SK-N-SH (cell line): Measurements from ENCODE around the gene TBC1D3B. TPM values are rescaled to one million over a fixed set of nuclear protein-coding genes. Genes with fewer than 3 reads are reported as not detected.
"Not testable (repeated sequence)": the region's sequence is repeated elsewhere in the genome, so short reads cannot be mapped to it uniquely, and the experiment has no call there.

Experiments used
- CTCF ChIA-PET: fragments of 300-600, 350-600 bp; formaldehyde crosslinking; extraction: SDS; loops from one replicate; lab custom pipeline; 2021; lab: Yijun Ruan, JAX
- POLR2A ChIA-PET: fragments of 350-600 bp; sonication (Branson Sonifier 250); formaldehyde crosslinking; extraction: SDS; loops from one replicate; lab custom pipeline; 2020; ENCODE audit warnings: antibody characterized with exemption, inconsistent platforms; lab: Yijun Ruan, JAX
- DNase-seq: peaks from one replicate; pipeline ENCODE4 v3.0.0; 2012
- H2AFZ ChIP-seq: fragments of 200-600 bp; sonication (generic); 2 replicates; pipeline ENCODE4 v1.8.1; 2016; ENCODE audit warnings: antibody characterized with exemption, mild to moderate bottlenecking, low read depth
- H3F3A ChIP-seq: fragments of 200-600 bp; sonication (generic); replicated peaks from 2 replicates; pipeline ENCODE3; 2016; ENCODE audit warnings: antibody characterized with exemption, mild to moderate bottlenecking; ENCODE audit not compliant: insufficient read depth
- H3K27ac ChIP-seq, 2 experiments: fragments of 200-500 bp in 1 of 2; fragments of 200-600 bp in 1 of 2; sonication (Bioruptor generic) in 1 of 2; sonication (generic), shearing (Covaris generic) in 1 of 2; 2 replicates each; pipeline versions ENCODE4 v1.5.1 to v1.6.1; 2014 to 2016; ENCODE audit warnings: low read depth in 2 of 2, inconsistent platforms in 1 of 2, low read length in 1 of 2, mild to moderate bottlenecking in 1 of 2, mixed read lengths in 1 of 2
- H3K27me3 ChIP-seq: fragments of 200-600 bp; sonication (generic), shearing (Covaris generic); 2 replicates; pipeline ENCODE4 v1.6.1; 2016; ENCODE audit warnings: mixed run types; ENCODE audit not compliant: insufficient read depth
- H3K36me3 ChIP-seq, 2 experiments: fragments of 200-500 bp in 1 of 2; fragments of 200-600 bp in 1 of 2; sonication (Bioruptor generic) in 1 of 2; sonication (generic) in 1 of 2; replicated peaks in 1 of 2; 2 replicates each; pipeline versions ENCODE3 to v1.5.1; 2014 to 2016; ENCODE audit warnings: low read length in 1 of 2, mild to moderate bottlenecking in 1 of 2; ENCODE audit not compliant: insufficient read depth in 2 of 2, control insufficient read depth in 1 of 2
- H3K4me1 ChIP-seq, 2 experiments: fragments of 200-500 bp in 1 of 2; fragments of 200-600 bp in 1 of 2; sonication (Bioruptor generic) in 1 of 2; sonication (generic), shearing (Covaris generic) in 1 of 2; 2 replicates each; pipeline versions ENCODE4 v1.5.1 to v1.6.1; 2014 to 2016; ENCODE audit warnings: low read depth in 1 of 2, low read length in 1 of 2, mixed run types in 1 of 2; ENCODE audit not compliant: insufficient read depth in 2 of 2, control insufficient read depth in 1 of 2
- H3K4me2 ChIP-seq: fragments of 200-600 bp; sonication (generic), shearing (Covaris generic); 2 replicates; pipeline ENCODE4 v1.6.1; 2017; ENCODE audit warnings: mixed run types
- H3K4me3 ChIP-seq, 2 experiments: fragments of 200-500 bp in 1 of 2; fragments of 200-600 bp in 1 of 2; sonication (Bioruptor generic) in 1 of 2; sonication (generic), shearing (Covaris generic) in 1 of 2; 2 replicates each; pipeline versions ENCODE4 v1.5.1 to v1.8.1; 2014 to 2016; ENCODE audit warnings: low read depth in 2 of 2, inconsistent platforms in 1 of 2, low read length in 1 of 2, mild to moderate bottlenecking in 1 of 2, mixed read lengths in 1 of 2, moderate library complexity in 1 of 2
- H3K79me2 ChIP-seq: fragments of 200-600 bp; sonication (generic); 2 replicates; pipeline ENCODE4 v1.8.1; 2017; ENCODE audit warnings: mild to moderate bottlenecking; ENCODE audit not compliant: insufficient read depth
- H3K9ac ChIP-seq: fragments of 200-600 bp; sonication (generic); 2 replicates; pipeline ENCODE4 v1.6.1; 2017; ENCODE audit warnings: mixed run types
- H3K9me2 ChIP-seq: fragments of 200-600 bp; sonication (generic); 2 replicates; pipeline ENCODE4 v1.6.1; 2017; ENCODE audit warnings: mixed run types
- H3K9me3 ChIP-seq: fragments of 200-600 bp; sonication (generic); 2 replicates; pipeline ENCODE4 v1.6.1; 2017; ENCODE audit warnings: mixed run types, mild to moderate bottlenecking, moderate library complexity
- H4K20me1 ChIP-seq: fragments of 200-600 bp; sonication (generic); 2 replicates; pipeline ENCODE4 v1.6.1; 2017; ENCODE audit warnings: mild to moderate bottlenecking, mixed run types; ENCODE audit not compliant: insufficient read depth
- WGBS: methylation state at CpG from one replicate; pipeline ENCODE4 v1.1.6; 2017; ENCODE audit warnings: low lambda C conversion rate; 5-methylcytosine and 5-hydroxymethylcytosine counted together
- polyA plus RNA-seq, 3 experiments: library from polyadenylated mRNA; depleted of rRNA; stranded (reverse); fragments of >200 nt; gene quantifications; 2 replicates each; pipeline ENCODE4 v1.2.3, GENCODE V29; 2012

Gene TBC1D3B
- 2.0 and 3.7 TPM in 2 replicates for polyA plus RNA-seq (2012; rRNA removed)
- polyA plus RNA-seq (2012; cell fraction: cytosol; rRNA removed): 0.62 and 0.66 TPM in 2 replicates
- 28.6 and 35.6 TPM in 2 replicates for polyA plus RNA-seq (2012; cell fraction: nucleus; rRNA removed)

GRCh38 chr17:36176536-36176935, at the start of gene TBC1D3B:
TBC1D3B (minus strand) TSS chr17:36176636; CDS start chr17:36175050, 1,586 bp downstream.
- CTCF ChIA-PET, H3K9me3 ChIP-seq, H3K36me3 ChIP-seq, H3F3A ChIP-seq, POLR2A ChIA-PET, H3K27ac ChIP-seq, H3K4me3 ChIP-seq, DNase-seq, H3K4me1 ChIP-seq, H3K9me2 ChIP-seq, H3K4me2 ChIP-seq, H3K9ac ChIP-seq, H3K27me3 ChIP-seq, H3K79me2 ChIP-seq, H4K20me1 ChIP-seq, H2AFZ ChIP-seq: not testable (repeated sequence)
- no CpG with 5 or more reads among the region's 11 CpGs for WGBS

GRCh38 chr17:36222967-36223366, 46.5 kb upstream of the TBC1D3B start:
- H3K9me2 ChIP-seq, H3K36me3 ChIP-seq, H4K20me1 ChIP-seq, H3K9me3 ChIP-seq, H3K4me1 ChIP-seq, H3K4me3 ChIP-seq, POLR2A ChIA-PET, CTCF ChIA-PET, H2AFZ ChIP-seq, H3K9ac ChIP-seq, DNase-seq, H3K27me3 ChIP-seq, H3K4me2 ChIP-seq, H3K27ac ChIP-seq, H3F3A ChIP-seq, H3K79me2 ChIP-seq: not testable (repeated sequence)
- WGBS: 37% methylated on average over 12 of the region's 12 CpGs

GRCh38 chr17:36221581-36222100, 45.2 kb upstream of the TBC1D3B start:
- H3K9ac ChIP-seq, H4K20me1 ChIP-seq, H3K9me3 ChIP-seq, H3K4me3 ChIP-seq, H3K27me3 ChIP-seq, H3K36me3 ChIP-seq, H3K79me2 ChIP-seq, H3K4me1 ChIP-seq, H2AFZ ChIP-seq, H3K27ac ChIP-seq, POLR2A ChIA-PET, H3K4me2 ChIP-seq, H3F3A ChIP-seq, H3K9me2 ChIP-seq, CTCF ChIA-PET, DNase-seq: not testable (repeated sequence)
- 3% methylated on average over 4 of the region's 4 CpGs for WGBS

- H3K4me2 ChIP-seq, CTCF ChIA-PET, H3K9me3 ChIP-seq, H3K4me3 ChIP-seq, H3K27me3 ChIP-seq, H3K4me1 ChIP-seq, H3F3A ChIP-seq, DNase-seq, H2AFZ ChIP-seq, H4K20me1 ChIP-seq, H3K79me2 ChIP-seq, H3K27ac ChIP-seq, H3K9me2 ChIP-seq, POLR2A ChIA-PET, H3K36me3 ChIP-seq, H3K9ac ChIP-seq: not testable (repeated sequence)
- 2% methylated on average over 3 of the region's 3 CpGs for WGBS
These were observed 44.5 kb upstream of the TBC1D3B start for GRCh38 chr17:36220737-36221580.

- H3K27me3 ChIP-seq, H3K9me3 ChIP-seq, H3K79me2 ChIP-seq, H3K4me1 ChIP-seq, H3F3A ChIP-seq, DNase-seq, POLR2A ChIA-PET, H3K36me3 ChIP-seq, CTCF ChIA-PET, H2AFZ ChIP-seq, H3K27ac ChIP-seq, H3K4me2 ChIP-seq, H3K4me3 ChIP-seq, H3K9ac ChIP-seq, H3K9me2 ChIP-seq, H4K20me1 ChIP-seq: not testable (repeated sequence)
- WGBS: 0% methylated on average over 1 of the region's 1 CpG
These were observed 43.1 kb upstream of the TBC1D3B start for GRCh38 chr17:36219556-36219955.

- POLR2A ChIA-PET, H3K9me2 ChIP-seq, H3K79me2 ChIP-seq, DNase-seq, H2AFZ ChIP-seq, H3K27ac ChIP-seq, H3K4me2 ChIP-seq, CTCF ChIA-PET, H3K4me3 ChIP-seq, H3F3A ChIP-seq, H3K9ac ChIP-seq, H3K4me1 ChIP-seq, H3K36me3 ChIP-seq, H4K20me1 ChIP-seq, H3K9me3 ChIP-seq: not testable (repeated sequence)
- H3K27me3 ChIP-seq: peaks cover 23% of the 10 kb centered on the region; the same call in 1 of the 2 replicates
- 4% methylated on average over 7 of the region's 7 CpGs for WGBS
These were observed 39.2 kb upstream of the TBC1D3B start for GRCh38 chr17:36215406-36216308.
